IMR-90 (cell line): Measurements from ENCODE around the gene ZDHHC11B. TPM values are rescaled to one million over a fixed set of nuclear protein-coding genes. Genes with fewer than 3 reads are reported as not detected.
"Not testable (repeated sequence)": the region's sequence is repeated elsewhere in the genome, so short reads cannot be mapped to it uniquely, and the experiment has no call there.

Experiments
- ATAC-seq: fragments of 200-7000 bp; cut with Tn5 transposase; 2 replicates; pipeline ENCODE4 v1.9.1; 2020; ENCODE audit warnings: low read depth, mild to moderate bottlenecking, moderate library complexity
- BruUV-seq: library from RNA; stranded (reverse); fragments of 400-500 nt; replicated peaks from 2 replicates; lab custom pipeline; 2021; lab: Mats Ljungman, UMichigan
- CTCF ChIA-PET: fragments of 300-600 bp; formaldehyde crosslinking; extraction: SDS; loops from one replicate; lab custom pipeline; 2021; ENCODE audit warnings: antibody characterized with exemption; lab: Yijun Ruan, JAX
- POLR2A ChIA-PET: fragments of 300-600 bp; sonication (Branson Sonifier 250); formaldehyde crosslinking; loops from one replicate; lab custom pipeline; 2022; ENCODE audit warnings: antibody characterized with exemption; ENCODE audit not compliant: unreplicated experiment; lab: Charles Lee
- DNase-seq: peaks from one replicate; pipeline ENCODE4 v3.0.0; 2013
- H2AFZ ChIP-seq: replicated peaks from 2 replicates; pipeline ENCODE3; 2013; ENCODE audit warnings: low read length, mild to moderate bottlenecking; ENCODE audit not compliant: poor library complexity
- H2AK5ac ChIP-seq: 2 replicates; pipeline ENCODE4 v1.6.1; 2013; ENCODE audit warnings: low read depth, low read length, inconsistent platforms
- H2AK9ac ChIP-seq: replicated peaks from 2 replicates; pipeline ENCODE3; 2013; ENCODE audit warnings: mild to moderate bottlenecking, low read depth, low read length, moderate library complexity; ENCODE audit not compliant: poor library complexity
- H2BK120ac ChIP-seq: 2 replicates; pipeline ENCODE4 v1.6.1; 2013; ENCODE audit warnings: low read depth, low read length, inconsistent platforms
- H2BK15ac ChIP-seq: 3 replicates; pipeline ENCODE4 v1.6.1; 2013; ENCODE audit warnings: low read depth, low read length, inconsistent platforms
- H2BK20ac ChIP-seq: 2 replicates; pipeline ENCODE4 v1.6.1; 2013; ENCODE audit warnings: low read depth, mild to moderate bottlenecking, inconsistent platforms, low read length, moderate library complexity
- H2BK5ac ChIP-seq: 2 replicates; pipeline ENCODE4 v1.6.1; 2013; ENCODE audit warnings: mild to moderate bottlenecking, low read depth, low read length, inconsistent platforms; ENCODE audit not compliant: poor library complexity, severe bottlenecking
- H3K14ac ChIP-seq: replicated peaks from 2 replicates; pipeline ENCODE4 v1.6.1; 2013; ENCODE audit warnings: low read depth, low read length, inconsistent platforms
- H3K18ac ChIP-seq: 2 replicates; pipeline ENCODE4 v1.6.1; 2013; ENCODE audit warnings: low read depth, low read length, control low read depth
- H3K23ac ChIP-seq: 2 replicates; pipeline ENCODE4 v1.6.1; 2013; ENCODE audit warnings: low read depth, low read length, inconsistent platforms
- H3K27ac ChIP-seq: 2 replicates; pipeline ENCODE4 v1.5.1; 2013; ENCODE audit warnings: mild to moderate bottlenecking, control low read depth, low read length; ENCODE audit not compliant: insufficient read depth
- H3K27me3 ChIP-seq: 2 replicates; pipeline ENCODE4 v1.6.1; 2013; ENCODE audit warnings: low read length; ENCODE audit not compliant: control insufficient read depth, insufficient read depth
- H3K36me3 ChIP-seq: 2 replicates; pipeline ENCODE4 v1.6.1; 2013; ENCODE audit warnings: low read length, mixed read lengths; ENCODE audit not compliant: control insufficient read depth, insufficient read depth
- H3K4ac ChIP-seq: 2 replicates; pipeline ENCODE4 v1.6.1; 2013; ENCODE audit warnings: low read depth, low read length, inconsistent platforms
- H3K4me1 ChIP-seq: 2 replicates; pipeline ENCODE4 v1.6.1; 2013; ENCODE audit warnings: low read length, mixed read lengths; ENCODE audit not compliant: control insufficient read depth, insufficient read depth
- H3K4me2 ChIP-seq: 2 replicates; pipeline ENCODE4 v1.6.1; 2013; ENCODE audit warnings: low read depth, mild to moderate bottlenecking, control low read depth, low read length, moderate library complexity
- H3K4me3 ChIP-seq: 2 replicates; pipeline ENCODE4 v1.5.1; 2013; ENCODE audit warnings: low read depth, mild to moderate bottlenecking, control low read depth, low read length, moderate library complexity; ENCODE audit not compliant: insufficient read depth
- H3K56ac ChIP-seq: 2 replicates; pipeline ENCODE4 v1.6.1; 2013; ENCODE audit warnings: low read length, inconsistent platforms; ENCODE audit not compliant: insufficient read depth; ENCODE audit errors: extremely low read depth
- H3K79me1 ChIP-seq, 2 experiments: 2 replicates each; pipeline ENCODE4 v1.6.1; 2013; ENCODE audit warnings: low read length in 2 of 2, inconsistent platforms in 1 of 2, low read depth in 1 of 2
- H3K9ac ChIP-seq: 2 replicates; pipeline ENCODE4 v1.6.1; 2013; ENCODE audit warnings: low read depth, low read length, control low read depth
- H3K9me1 ChIP-seq: 2 replicates; pipeline ENCODE4 v1.6.1; 2013; ENCODE audit warnings: low read length, inconsistent platforms; ENCODE audit not compliant: insufficient read depth
- H3K9me3 ChIP-seq: 2 replicates; pipeline ENCODE4 v1.6.1; 2013; ENCODE audit warnings: low read length; ENCODE audit not compliant: control insufficient read depth, insufficient read depth
- H4K20me1 ChIP-seq: 2 replicates; pipeline ENCODE4 v1.6.1; 2013; ENCODE audit warnings: low read length, inconsistent platforms; ENCODE audit not compliant: insufficient read depth
- H4K5ac ChIP-seq: 2 replicates; pipeline ENCODE4 v1.6.1; 2013; ENCODE audit warnings: mild to moderate bottlenecking, low read depth, low read length, control low read depth
- H4K8ac ChIP-seq, 2 experiments: 2 replicates each; pipeline ENCODE4 v1.6.1; 2013; ENCODE audit warnings: low read depth in 2 of 2, low read length in 2 of 2, control low read depth in 1 of 2, inconsistent platforms in 1 of 2
- H4K91ac ChIP-seq: 2 replicates; pipeline ENCODE4 v1.6.1; 2013; ENCODE audit warnings: low read depth, low read length, inconsistent platforms; ENCODE audit not compliant: insufficient read depth
- WGBS, 2 experiments: methylation state at CpG; one replicate each; pipeline versions ENCODE4 v1.1.5 to v1.1.7; 2013; ENCODE audit warnings: missing lambda C conversion rate in 2 of 2; ENCODE audit not compliant: insufficient read length in 1 of 2; ENCODE audit errors: extremely low coverage in 2 of 2; 5-methylcytosine and 5-hydroxymethylcytosine counted together
- dilution Hi-C: fragments of 300-500 bp; cut with HindIII; formaldehyde crosslinking; loops from one replicate; pipeline ENCODE4 v1.14.3; 2018; ENCODE audit warnings: low sequenced_read_pairs; ENCODE audit not compliant: unreplicated experiment
- in situ Hi-C: fragments of 300-500 bp; cut with MboI; formaldehyde crosslinking; loops from 3 replicates; pipeline ENCODE4 v1.14.3; 2019; ENCODE audit warnings: low sequenced_read_pairs, inconsistent platforms, mixed read lengths
- intact Hi-C: fragments of 100-400 bp; cut with micrococcal nuclease; formaldehyde crosslinking; loops from 2 replicates; pipeline ENCODE4 v1.10.0; 2022
- polyA plus RNA-seq, 3 experiments: library from polyadenylated mRNA; depleted of rRNA; stranded (reverse); fragments of >200 nt; gene quantifications; 2 replicates each; pipeline ENCODE4 v1.2.3, GENCODE V29; 2012; ENCODE audit warnings: low replicate concordance in 1 of 3
- total RNA-seq: library from RNA; depleted of rRNA; stranded (reverse); fragments of >200 nt; gene quantifications from 2 replicates; pipeline ENCODE4 v1.2.3, GENCODE V29; 2012

ZDHHC11B gene
- total and polyA plus RNA-seq, 2 of the 4 experiments (the other 2 are of a cell fraction): 0.12 TPM; not detected in 1

DNA sequence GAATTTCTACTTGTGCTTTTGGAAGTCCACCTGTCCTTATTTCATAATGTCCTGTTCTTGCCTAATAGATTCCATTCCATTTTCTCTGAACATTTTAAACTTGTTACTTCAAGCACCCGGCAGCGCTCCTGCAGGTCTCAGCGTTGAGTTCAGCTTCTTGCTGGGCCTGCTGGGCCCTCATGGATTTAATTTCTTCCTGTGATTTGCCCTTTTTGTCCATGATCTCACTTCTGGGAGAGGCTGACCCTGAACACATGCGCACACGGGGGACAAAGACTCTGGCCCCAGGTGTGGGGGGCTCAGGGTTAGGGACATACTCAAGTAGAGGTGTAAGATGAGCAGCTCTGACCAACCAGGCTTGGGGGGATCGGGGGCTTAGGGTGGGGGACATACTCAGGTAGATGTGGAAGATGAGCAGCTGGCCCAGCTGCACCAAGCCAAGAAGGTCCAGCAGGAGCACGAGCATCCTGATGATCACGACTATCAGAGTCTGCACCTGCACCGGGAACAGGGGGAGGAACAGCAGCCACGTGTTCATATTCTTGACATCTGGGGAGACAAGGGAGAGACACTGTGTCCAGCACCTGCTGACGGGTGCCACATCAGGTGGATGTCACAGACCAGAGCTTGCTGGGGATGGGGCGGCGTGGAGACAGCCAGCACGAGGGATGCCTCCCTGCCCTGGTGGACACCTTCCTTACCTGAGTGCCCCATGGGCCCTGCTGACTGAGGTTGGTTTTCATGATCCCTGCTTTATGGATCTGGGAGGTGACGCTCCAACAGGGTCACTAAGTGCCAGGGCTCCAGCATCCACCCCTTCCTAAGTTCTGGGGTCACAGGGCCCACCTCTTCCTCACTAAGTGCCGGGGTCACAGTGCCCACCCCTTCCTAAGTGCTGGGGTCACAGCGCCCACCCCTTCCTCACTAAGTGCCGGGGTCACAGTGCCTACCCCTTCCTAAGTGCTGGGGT is 36.2 kb downstream of the ZDHHC11B start:
- peak overlapping the region; percentile 21 for H2AFZ ChIP-seq
- H3K4ac ChIP-seq, H2AK9ac ChIP-seq, H3K18ac ChIP-seq, H3K27me3 ChIP-seq, H2BK20ac ChIP-seq, H3K14ac ChIP-seq, dilution Hi-C loops, H4K8ac ChIP-seq, H3K9ac ChIP-seq, BruUV-seq, H3K36me3 ChIP-seq, intact Hi-C loops, H4K5ac ChIP-seq, H2AK5ac ChIP-seq, H2BK15ac ChIP-seq, H3K4me2 ChIP-seq, H3K27ac ChIP-seq, H3K79me1 ChIP-seq, POLR2A ChIA-PET, H3K9me3 ChIP-seq, H3K4me3 ChIP-seq, H4K91ac ChIP-seq, H3K23ac ChIP-seq, in situ Hi-C loops, H3K4me1 ChIP-seq, H2BK120ac ChIP-seq, CTCF ChIA-PET, H4K20me1 ChIP-seq, H2BK5ac ChIP-seq, ATAC-seq, DNase-seq, H3K56ac ChIP-seq, H3K9me1 ChIP-seq: not testable (repeated sequence)
- 49% methylated on average over 10 of the region's 18 CpGs; no CpG with 5 or more reads in 1 of the 2 experiments for WGBS, 2 experiments

DNA sequence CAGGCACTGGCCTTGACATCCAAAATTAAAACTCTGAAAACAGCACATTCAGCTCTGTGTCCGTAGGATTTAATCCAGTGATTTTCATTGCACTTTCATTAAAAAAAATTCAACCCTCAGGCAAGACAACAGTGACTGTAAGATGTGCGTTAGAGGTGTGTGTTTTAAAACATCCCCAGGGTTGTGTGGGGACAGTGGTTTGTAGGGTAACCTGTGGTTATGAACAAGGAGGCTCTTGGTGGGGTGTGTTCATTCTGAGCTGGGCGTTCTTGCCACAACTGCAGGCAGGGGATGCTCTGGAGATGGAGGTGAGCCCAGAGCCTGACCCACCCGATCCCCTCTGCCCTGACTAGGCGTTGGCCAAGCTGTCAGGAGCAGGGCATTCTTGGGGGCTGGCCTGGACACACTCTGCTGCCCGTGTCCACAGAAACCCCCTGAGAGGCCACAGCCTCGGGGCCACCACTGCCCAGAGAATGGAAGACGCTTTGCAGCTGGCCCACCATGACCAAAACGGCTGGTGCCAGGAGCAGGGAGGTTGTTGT is 37.2 kb downstream of the ZDHHC11B start:
- dilution Hi-C loops, H4K20me1 ChIP-seq, H4K8ac ChIP-seq, H4K5ac ChIP-seq, CTCF ChIA-PET, H3K4me1 ChIP-seq, H3K9me3 ChIP-seq, DNase-seq, H3K4ac ChIP-seq, H3K23ac ChIP-seq, H2AK5ac ChIP-seq, H3K18ac ChIP-seq, H3K9me1 ChIP-seq, H2AK9ac ChIP-seq, H3K27ac ChIP-seq, H3K4me3 ChIP-seq, POLR2A ChIA-PET, BruUV-seq, H3K79me1 ChIP-seq, H2AFZ ChIP-seq, H3K4me2 ChIP-seq, H3K27me3 ChIP-seq, H3K36me3 ChIP-seq, H3K56ac ChIP-seq, H2BK20ac ChIP-seq, H2BK15ac ChIP-seq, in situ Hi-C loops, H3K14ac ChIP-seq, intact Hi-C loops, H3K9ac ChIP-seq, ATAC-seq, H2BK120ac ChIP-seq, H2BK5ac ChIP-seq, H4K91ac ChIP-seq: not testable (repeated sequence)
- WGBS, 2 experiments: no CpG with 5 or more reads among the region's 9 CpGs
